HepG2 (cell line): ENCODE results near the gene NELFCD. TPM values are rescaled to one million over a fixed set of nuclear protein-coding genes. Genes with fewer than 3 reads are reported as not detected.

Experiments used
- ATF5 ChIP-seq: sonication (generic); formaldehyde crosslinking; IDR thresholded peaks from 2 replicates; pipeline ENCODE4 v1.4.0; 2020; ENCODE audit warnings: mild to moderate bottlenecking, low read depth, missing genetic modification reagents
- CBX2 ChIP-seq, 2 experiments: fragments of 200-600 bp in 1 of 2; sonication (generic); formaldehyde crosslinking in 1 of 2; IDR thresholded peaks; 2 replicates each; pipeline versions ENCODE4 v1.7.0 to v1.8.1; 2018 to 2022; ENCODE audit warnings: low read depth in 2 of 2, low read length in 1 of 2, mild to moderate bottlenecking in 1 of 2, missing genetic modification reagents in 1 of 2
- FIP1L1 ChIP-seq: fragments of 200-400 bp; formaldehyde crosslinking; IDR thresholded peaks from 2 replicates; pipeline ENCODE4 v1.6.1; 2018; ENCODE audit warnings: low read depth, mild to moderate bottlenecking, low read length, moderate library complexity, borderline replicate concordance; ENCODE audit not compliant: insufficient read depth
- HOXA3 ChIP-seq: sonication (generic); formaldehyde crosslinking; IDR thresholded peaks from 2 replicates; pipeline ENCODE4 v1.5.0; 2020; ENCODE audit warnings: missing genetic modification reagents
- NAIF1 ChIP-seq: sonication (generic); formaldehyde crosslinking; IDR thresholded peaks from 2 replicates; pipeline ENCODE4 v1.5.0; 2020; ENCODE audit warnings: mild to moderate bottlenecking, missing genetic modification reagents, borderline replicate concordance
- PAF1 ChIP-seq: IDR thresholded peaks from 2 replicates; pipeline ENCODE4 v1.6.1; 2016; ENCODE audit warnings: missing genetic modification reagents, missing compliant biosample characterization
- RCOR2 ChIP-seq: IDR thresholded peaks from 2 replicates; pipeline ENCODE4 v1.6.1; 2016; ENCODE audit warnings: missing biosample characterization, missing genetic modification reagents
- SRY ChIP-seq: sonication (generic); formaldehyde crosslinking; IDR thresholded peaks from 2 replicates; pipeline ENCODE4 v1.8.0; 2022; ENCODE audit warnings: mild to moderate bottlenecking, missing genetic modification reagents
- TMF1 ChIP-seq: sonication (generic); formaldehyde crosslinking; IDR thresholded peaks from 2 replicates; pipeline ENCODE4 v1.8.1; 2022; ENCODE audit warnings: low read depth, missing genetic modification reagents
- XBP1 ChIP-seq: sonication (generic); formaldehyde crosslinking; IDR thresholded peaks from 2 replicates; pipeline ENCODE4 v1.5.0; 2020; ENCODE audit warnings: missing genetic modification reagents
- YEATS2 ChIP-seq: sonication (generic); formaldehyde crosslinking; IDR thresholded peaks from 2 replicates; pipeline ENCODE4 v1.4.0; 2020; ENCODE audit warnings: missing genetic modification reagents, borderline replicate concordance
- ZBTB8A ChIP-seq: sonication (generic); formaldehyde crosslinking; IDR thresholded peaks from 2 replicates; pipeline ENCODE4 v1.4.0; 2020; ENCODE audit warnings: mild to moderate bottlenecking, low read depth, missing genetic modification reagents, borderline replicate concordance
- ZFP1 ChIP-seq: IDR thresholded peaks from 2 replicates; pipeline ENCODE4 v1.6.1; 2016
- ZFYVE20 ChIP-seq: sonication (generic); formaldehyde crosslinking; IDR thresholded peaks from 2 replicates; pipeline ENCODE4 v1.8.0; 2023; ENCODE audit warnings: low read depth, mild to moderate bottlenecking, moderate library complexity, missing genetic modification reagents, borderline replicate concordance
- ZKSCAN8 ChIP-seq: IDR thresholded peaks from 2 replicates; pipeline ENCODE4 v1.6.1; 2016; ENCODE audit warnings: borderline replicate concordance, missing genetic modification reagents, missing compliant biosample characterization
- ZNF205 ChIP-seq: IDR thresholded peaks from 2 replicates; pipeline ENCODE4 v1.6.1; 2018; ENCODE audit warnings: missing biosample characterization, missing genetic modification reagents
- ZNF878 ChIP-seq: sonication (generic); formaldehyde crosslinking; IDR thresholded peaks from 2 replicates; pipeline ENCODE4 v1.8.1; 2023; ENCODE audit warnings: mild to moderate bottlenecking, missing genetic modification reagents, moderate library complexity
- ZSCAN12 ChIP-seq: sonication (generic); formaldehyde crosslinking; IDR thresholded peaks from 2 replicates; pipeline ENCODE4 v1.9.0; 2021; ENCODE audit warnings: mild to moderate bottlenecking, missing genetic modification reagents
- polyA plus RNA-seq, 8 experiments: library from polyadenylated mRNA; depleted of rRNA in 3 of 8; stranded (reverse) in 7 of 8; unstranded in 1 of 8; fragments of >200 nt; fragmentation: Illumina TruSeq in 4 of 8; extraction: Trizol in 4 of 8; gene quantifications; 2 replicates each; pipeline versions ENCODE4 v1.2.1 to v1.2.3, GENCODE V29; 2011 to 2016; ENCODE audit warnings: low read depth in 4 of 8, missing spikeins in 1 of 8, mixed read lengths in 1 of 8; ENCODE audit not compliant: insufficient read depth in 1 of 8
- total RNA-seq, 5 experiments: library from RNA; depleted of rRNA; stranded (reverse); fragments of >200 nt; fragmentation: Illumina TruSeq; extraction: Trizol; gene quantifications; 2 replicates each; pipeline ENCODE4 v1.2.3, GENCODE V29; 2016; ENCODE audit warnings: low read depth in 1 of 5
- TF ChIP-seq, protein P1 (sequence below): sonication (generic); formaldehyde crosslinking; IDR thresholded peaks from 2 replicates; pipeline ENCODE4 v1.4.0; 2020; ENCODE audit warnings: missing genetic modification reagents
- TF ChIP-seq, protein P2 (sequence below): IDR thresholded peaks from 2 replicates; pipeline ENCODE4 v1.6.1; 2012; ENCODE audit warnings: low read length, improper control_type of control experiment
- TF ChIP-seq, protein P3 (sequence below): sonication (generic); formaldehyde crosslinking; IDR thresholded peaks from 2 replicates; pipeline ENCODE4 v1.8.0; 2022; ENCODE audit warnings: mild to moderate bottlenecking, missing genetic modification reagents, borderline replicate concordance
- TF ChIP-seq, protein P4 (sequence below): sonication (generic); formaldehyde crosslinking; IDR thresholded peaks from 2 replicates; pipeline ENCODE4 v1.4.0; 2020; ENCODE audit warnings: missing genetic modification reagents; ENCODE audit errors: not compliant biosample characterization

The NELFCD gene
- total and polyA plus RNA-seq, 2 of the 13 experiments (the other 11 are each of a cell fraction or from before 2014, with no cell fraction given) = 159 to 203 TPM

- no peak for TF ChIP-seq ZFYVE20 (CRISPR knock-in tag)
- no peak for TF ChIP-seq ZFP1
- TF ChIP-seq TMF1 = no peak
- TF ChIP-seq FIP1L1 = no peak
- TF ChIP-seq RCOR2 = no peak
- TF ChIP-seq HOXA3 = no peak
- no peak for TF ChIP-seq YEATS2 (CRISPR knock-in tag)
- TF ChIP-seq ZNF878 = no peak
- TF ChIP-seq, protein P1, sequence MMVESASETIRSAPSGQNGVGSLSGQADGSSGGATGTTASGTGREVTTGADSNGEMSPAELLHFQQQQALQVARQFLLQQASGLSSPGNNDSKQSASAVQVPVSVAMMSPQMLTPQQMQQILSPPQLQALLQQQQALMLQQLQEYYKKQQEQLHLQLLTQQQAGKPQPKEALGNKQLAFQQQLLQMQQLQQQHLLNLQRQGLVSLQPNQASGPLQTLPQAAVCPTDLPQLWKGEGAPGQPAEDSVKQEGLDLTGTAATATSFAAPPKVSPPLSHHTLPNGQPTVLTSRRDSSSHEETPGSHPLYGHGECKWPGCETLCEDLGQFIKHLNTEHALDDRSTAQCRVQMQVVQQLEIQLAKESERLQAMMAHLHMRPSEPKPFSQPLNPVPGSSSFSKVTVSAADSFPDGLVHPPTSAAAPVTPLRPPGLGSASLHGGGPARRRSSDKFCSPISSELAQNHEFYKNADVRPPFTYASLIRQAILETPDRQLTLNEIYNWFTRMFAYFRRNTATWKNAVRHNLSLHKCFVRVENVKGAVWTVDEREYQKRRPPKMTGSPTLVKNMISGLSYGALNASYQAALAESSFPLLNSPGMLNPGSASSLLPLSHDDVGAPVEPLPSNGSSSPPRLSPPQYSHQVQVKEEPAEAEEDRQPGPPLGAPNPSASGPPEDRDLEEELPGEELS (CRISPR knock-in tag) = no peak
- TF ChIP-seq ZSCAN12 (CRISPR knock-in tag) = no peak
- TF ChIP-seq, protein P2, sequence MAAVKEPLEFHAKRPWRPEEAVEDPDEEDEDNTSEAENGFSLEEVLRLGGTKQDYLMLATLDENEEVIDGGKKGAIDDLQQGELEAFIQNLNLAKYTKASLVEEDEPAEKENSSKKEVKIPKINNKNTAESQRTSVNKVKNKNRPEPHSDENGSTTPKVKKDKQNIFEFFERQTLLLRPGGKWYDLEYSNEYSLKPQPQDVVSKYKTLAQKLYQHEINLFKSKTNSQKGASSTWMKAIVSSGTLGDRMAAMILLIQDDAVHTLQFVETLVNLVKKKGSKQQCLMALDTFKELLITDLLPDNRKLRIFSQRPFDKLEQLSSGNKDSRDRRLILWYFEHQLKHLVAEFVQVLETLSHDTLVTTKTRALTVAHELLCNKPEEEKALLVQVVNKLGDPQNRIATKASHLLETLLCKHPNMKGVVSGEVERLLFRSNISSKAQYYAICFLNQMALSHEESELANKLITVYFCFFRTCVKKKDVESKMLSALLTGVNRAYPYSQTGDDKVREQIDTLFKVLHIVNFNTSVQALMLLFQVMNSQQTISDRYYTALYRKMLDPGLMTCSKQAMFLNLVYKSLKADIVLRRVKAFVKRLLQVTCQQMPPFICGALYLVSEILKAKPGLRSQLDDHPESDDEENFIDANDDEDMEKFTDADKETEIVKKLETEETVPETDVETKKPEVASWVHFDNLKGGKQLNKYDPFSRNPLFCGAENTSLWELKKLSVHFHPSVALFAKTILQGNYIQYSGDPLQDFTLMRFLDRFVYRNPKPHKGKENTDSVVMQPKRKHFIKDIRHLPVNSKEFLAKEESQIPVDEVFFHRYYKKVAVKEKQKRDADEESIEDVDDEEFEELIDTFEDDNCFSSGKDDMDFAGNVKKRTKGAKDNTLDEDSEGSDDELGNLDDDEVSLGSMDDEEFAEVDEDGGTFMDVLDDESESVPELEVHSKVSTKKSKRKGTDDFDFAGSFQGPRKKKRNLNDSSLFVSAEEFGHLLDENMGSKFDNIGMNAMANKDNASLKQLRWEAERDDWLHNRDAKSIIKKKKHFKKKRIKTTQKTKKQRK = no peak
- TF ChIP-seq XBP1 (CRISPR knock-in tag) = no peak
- TF ChIP-seq, protein P3, sequence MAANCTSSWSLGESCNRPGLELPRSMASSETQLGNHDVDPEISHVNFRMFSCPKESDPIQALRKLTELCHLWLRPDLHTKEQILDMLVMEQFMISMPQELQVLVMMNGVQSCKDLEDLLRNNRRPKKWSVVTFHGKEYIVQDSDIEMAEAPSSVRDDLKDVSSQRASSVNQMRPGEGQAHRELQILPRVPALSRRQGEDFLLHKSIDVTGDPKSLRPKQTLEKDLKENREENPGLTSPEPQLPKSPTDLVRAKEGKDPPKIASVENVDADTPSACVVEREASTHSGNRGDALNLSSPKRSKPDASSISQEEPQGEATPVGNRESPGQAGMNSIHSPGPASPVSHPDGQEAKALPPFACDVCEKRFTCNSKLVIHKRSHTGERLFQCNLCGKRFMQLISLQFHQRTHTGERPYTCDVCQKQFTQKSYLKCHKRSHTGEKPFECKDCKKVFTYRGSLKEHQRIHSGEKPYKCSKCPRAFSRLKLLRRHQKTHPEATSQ = peak; percentile 25; the same call in 1 of the 2 replicates
- TF ChIP-seq, protein P4, sequence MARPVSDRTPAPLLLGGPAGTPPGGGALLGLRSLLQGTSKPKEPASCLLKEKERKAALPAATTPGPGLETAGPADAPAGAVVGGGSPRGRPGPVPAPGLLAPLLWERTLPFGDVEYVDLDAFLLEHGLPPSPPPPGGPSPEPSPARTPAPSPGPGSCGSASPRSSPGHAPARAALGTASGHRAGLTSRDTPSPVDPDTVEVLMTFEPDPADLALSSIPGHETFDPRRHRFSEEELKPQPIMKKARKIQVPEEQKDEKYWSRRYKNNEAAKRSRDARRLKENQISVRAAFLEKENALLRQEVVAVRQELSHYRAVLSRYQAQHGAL (CRISPR knock-in tag) = no peak
- TF ChIP-seq ATF5 = no peak
- TF ChIP-seq ZNF205 (CRISPR knock-in tag) = no peak
- no peak for TF ChIP-seq SRY (CRISPR knock-in tag)
- no peak for TF ChIP-seq ZBTB8A (CRISPR knock-in tag)
- no peak for TF ChIP-seq CBX2 (IDR thresholded peaks at IDR 0.05; ENCODE audit: low read depth, low read length)
- TF ChIP-seq CBX2 (CRISPR knock-in tag; IDR thresholded peaks at IDR 0.05; ENCODE audit: low read depth) = no peak
- TF ChIP-seq PAF1 (CRISPR knock-in tag) = no peak
- TF ChIP-seq NAIF1 = no peak
- no peak for TF ChIP-seq ZKSCAN8
Observed at GRCh38 chr20:58981628-58982364, 740 bp downstream of the NELFCD start (continued).
